Measurements from ENCODE around the gene TENT4A.
A peak's percentile ranks its signal among the peaks of the same experiment; 100 is the strongest.

TENT4A gene

GRCh38 chr5:6730807-6731206, 17.6 kb downstream of the TENT4A start:
- Histone ChIP-seq H3K27ac (ENCODE audit: low read depth, low read length) (no peak overlapping the region), H3K4me3 (ENCODE audit: low read length) (no peak overlapping the region), H3K27me3 (ENCODE audit: control insufficient read depth, insufficient read depth, low read length) (no peaks in the 10 kb centered on the region), H3K4me1 (ENCODE audit: control insufficient read depth, insufficient read depth, low read length) (peaks cover 9% of the 10 kb centered on the region), H3K9ac (ENCODE audit: low read length) (no peak overlapping the region), H3K36me3 (ENCODE audit: control insufficient read depth, insufficient read depth, low read length) (no peaks in the 10 kb centered on the region)

DNA sequence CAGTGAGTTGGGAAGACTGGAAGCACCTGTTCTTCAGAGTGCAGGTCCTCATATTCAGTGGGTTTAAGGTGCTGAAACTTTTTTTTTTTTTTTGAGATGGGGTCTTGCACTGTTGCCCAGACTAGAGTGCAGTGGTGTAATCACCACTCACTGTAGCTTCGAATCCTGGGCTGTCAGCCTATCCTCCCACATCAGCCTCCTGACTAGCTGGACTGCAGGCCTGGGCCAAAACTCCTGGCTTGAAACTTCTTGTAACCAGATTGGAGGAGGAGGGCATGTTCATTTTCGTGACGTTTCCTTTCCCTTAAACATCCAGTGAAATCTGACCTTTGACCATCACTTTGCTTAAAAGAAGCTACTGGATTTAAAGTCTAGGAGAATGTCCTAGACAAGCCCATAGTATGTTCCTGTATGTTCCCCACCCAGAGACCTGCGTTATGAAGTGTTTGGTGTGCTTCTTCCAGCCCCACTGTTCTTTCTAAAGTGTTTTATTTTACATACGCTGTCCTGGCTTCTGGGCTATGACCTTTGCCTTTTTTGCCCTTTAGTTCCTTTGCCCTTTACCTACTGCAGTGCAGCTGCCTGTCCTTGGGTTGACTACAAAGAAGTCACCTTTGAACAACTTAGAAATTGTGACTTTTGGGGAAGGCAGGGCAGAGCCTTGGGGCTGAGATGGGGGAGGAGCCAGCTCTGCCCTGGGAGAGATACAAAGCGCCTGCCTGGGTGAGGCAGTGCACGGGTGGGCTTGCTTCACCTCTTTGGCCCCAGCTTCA, 18.4 kb downstream of the TENT4A start:
- no peaks in the 10 kb centered on the region for H3K36me3 ChIP-seq (ENCODE audit: control insufficient read depth, insufficient read depth, low read length)
- H3K27ac ChIP-seq (ENCODE audit: low read depth, low read length), result no peak overlapping the region
- H3K27me3 ChIP-seq (ENCODE audit: control insufficient read depth, insufficient read depth, low read length), result no peaks in the 10 kb centered on the region
- H3K9ac ChIP-seq (ENCODE audit: low read length), result no peak overlapping the region
- no peak overlapping the region for H3K4me3 ChIP-seq (ENCODE audit: low read length)
- peaks cover 9% of the 10 kb centered on the region for H3K4me1 ChIP-seq (ENCODE audit: control insufficient read depth, insufficient read depth, low read length)

DNA sequence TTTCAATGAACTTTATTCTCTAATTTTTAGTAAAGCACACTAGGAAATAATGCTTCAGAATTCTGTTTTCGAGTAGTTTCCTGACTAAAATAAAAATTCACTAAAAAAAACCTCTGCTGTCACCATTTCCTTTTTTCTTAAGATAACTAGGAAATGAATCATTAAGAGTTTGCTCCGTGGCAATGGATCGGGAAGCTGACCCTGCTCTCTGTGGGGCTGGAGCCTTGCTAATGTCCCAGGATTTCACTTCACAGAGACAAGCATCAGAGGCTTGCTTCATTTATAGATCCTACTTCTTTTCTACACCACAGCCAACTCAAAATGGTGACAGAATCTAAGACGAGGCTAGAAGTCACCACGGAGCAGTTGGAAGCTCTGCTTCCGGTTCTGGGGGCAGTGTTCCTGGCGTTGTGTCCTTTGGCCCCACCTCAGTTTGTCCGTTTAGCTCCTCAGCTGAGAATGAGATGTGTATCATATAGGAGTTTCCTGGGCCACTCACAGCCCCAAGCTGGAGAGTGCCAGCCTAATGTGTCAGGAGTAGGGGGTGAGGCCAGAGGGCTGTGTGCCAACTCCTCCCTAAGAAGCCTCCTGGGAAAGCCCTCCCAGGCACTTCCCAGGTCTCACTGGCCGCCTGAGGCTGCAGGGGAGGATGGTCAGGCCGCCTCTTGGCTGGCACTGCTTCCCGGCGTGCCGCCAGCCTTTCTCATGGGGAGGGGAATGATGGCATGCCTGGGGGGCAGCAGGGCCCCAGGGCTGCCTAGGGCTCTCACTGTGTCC, 19.6 kb downstream of the TENT4A start:
- Histone ChIP-seq H3K36me3 (ENCODE audit: control insufficient read depth, insufficient read depth, low read length) (peaks cover 3% of the 10 kb centered on the region), H3K9ac (ENCODE audit: low read length) (peak overlapping the region; percentile 16), H3K4me3 (ENCODE audit: low read length) (no peak overlapping the region), H3K4me1 (ENCODE audit: control insufficient read depth, insufficient read depth, low read length) (peaks cover 9% of the 10 kb centered on the region), H3K27me3 (ENCODE audit: control insufficient read depth, insufficient read depth, low read length) (no peaks in the 10 kb centered on the region), H3K27ac (ENCODE audit: low read depth, low read length) (no peak overlapping the region)

DNA sequence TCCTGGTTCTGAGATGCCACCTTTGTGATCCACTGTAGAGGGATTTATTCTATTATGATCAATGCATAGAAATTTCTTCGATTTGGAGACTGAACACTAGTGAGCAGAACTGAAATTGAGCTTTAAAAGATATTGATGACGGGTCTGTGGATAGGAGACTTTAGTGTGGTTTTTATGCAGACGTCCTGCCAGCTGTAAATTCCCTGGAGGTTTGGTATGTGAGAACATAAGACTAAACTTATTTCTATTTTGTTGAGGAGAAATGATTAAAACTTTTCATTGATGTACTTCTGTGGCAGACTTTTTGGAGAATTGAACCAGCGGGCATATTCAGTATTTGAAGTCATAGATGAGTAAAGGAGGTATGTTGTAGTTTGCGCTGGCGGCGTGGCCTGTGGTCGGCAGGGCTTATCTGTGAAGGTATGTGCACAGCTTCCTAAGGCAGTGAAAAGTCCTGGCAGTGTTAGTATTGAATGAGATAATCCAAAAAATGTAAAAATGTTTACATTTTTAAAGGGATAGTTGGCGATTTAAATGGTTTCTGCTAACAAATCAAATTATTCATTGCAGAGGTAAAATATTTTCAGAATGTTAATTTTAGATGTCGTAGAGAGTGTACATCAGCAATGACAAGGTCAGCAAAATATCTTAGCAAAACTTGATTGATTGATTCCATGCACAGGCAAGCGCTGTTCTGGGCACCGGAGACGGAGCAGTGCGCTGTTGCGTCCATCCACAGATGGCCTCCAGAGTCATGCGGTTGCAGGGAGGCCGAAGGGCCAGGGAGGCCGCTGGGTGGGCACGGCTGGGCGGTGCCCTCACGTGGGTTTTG, 20.4 kb downstream of the TENT4A start:
- H3K9ac ChIP-seq (ENCODE audit: low read length), result no peak overlapping the region
- H3K27ac ChIP-seq (ENCODE audit: low read depth, low read length), result no peak overlapping the region
- no peaks in the 10 kb centered on the region for H3K27me3 ChIP-seq (ENCODE audit: control insufficient read depth, insufficient read depth, low read length)
- H3K4me1 ChIP-seq (ENCODE audit: control insufficient read depth, insufficient read depth, low read length), result peaks cover 9% of the 10 kb centered on the region
- H3K36me3 ChIP-seq (ENCODE audit: control insufficient read depth, insufficient read depth, low read length), result peaks cover 3% of the 10 kb centered on the region
- no peak overlapping the region for H3K4me3 ChIP-seq (ENCODE audit: low read length)

- Histone ChIP-seq H3K27me3 (ENCODE audit: control insufficient read depth, insufficient read depth, low read length) (no peaks in the 10 kb centered on the region), H3K9ac (ENCODE audit: low read length) (no peak overlapping the region), H3K27ac (ENCODE audit: low read depth, low read length) (no peak overlapping the region), H3K4me1 (ENCODE audit: control insufficient read depth, insufficient read depth, low read length) (peaks cover 9% of the 10 kb centered on the region), H3K36me3 (ENCODE audit: control insufficient read depth, insufficient read depth, low read length) (peaks cover 4% of the 10 kb centered on the region), H3K4me3 (ENCODE audit: low read length) (no peak overlapping the region)
Observed at GRCh38 chr5:6734243-6734700, 21.0 kb downstream of the TENT4A start.

- Histone ChIP-seq H3K27me3 (ENCODE audit: control insufficient read depth, insufficient read depth, low read length) (no peaks in the 10 kb centered on the region), H3K36me3 (ENCODE audit: control insufficient read depth, insufficient read depth, low read length) (peaks cover 9% of the 10 kb centered on the region), H3K9ac (ENCODE audit: low read length) (no peak overlapping the region), H3K4me3 (ENCODE audit: low read length) (no peak overlapping the region), H3K27ac (ENCODE audit: low read depth, low read length) (no peak overlapping the region), H3K4me1 (ENCODE audit: control insufficient read depth, insufficient read depth, low read length) (peaks cover 9% of the 10 kb centered on the region)
Observed at GRCh38 chr5:6734781-6735180, 21.5 kb downstream of the TENT4A start.

GRCh38 chr5:6736106-6736505, 22.9 kb downstream of the TENT4A start:
- H3K9ac ChIP-seq (ENCODE audit: low read length), result no peak overlapping the region
- peaks cover 9% of the 10 kb centered on the region for H3K4me1 ChIP-seq (ENCODE audit: control insufficient read depth, insufficient read depth, low read length)
- H3K4me3 ChIP-seq (ENCODE audit: low read length), result no peak overlapping the region
- no peak overlapping the region for H3K27ac ChIP-seq (ENCODE audit: low read depth, low read length)
- peaks cover 12% of the 10 kb centered on the region for H3K36me3 ChIP-seq (ENCODE audit: control insufficient read depth, insufficient read depth, low read length)
- no peaks in the 10 kb centered on the region for H3K27me3 ChIP-seq (ENCODE audit: control insufficient read depth, insufficient read depth, low read length)

DNA sequence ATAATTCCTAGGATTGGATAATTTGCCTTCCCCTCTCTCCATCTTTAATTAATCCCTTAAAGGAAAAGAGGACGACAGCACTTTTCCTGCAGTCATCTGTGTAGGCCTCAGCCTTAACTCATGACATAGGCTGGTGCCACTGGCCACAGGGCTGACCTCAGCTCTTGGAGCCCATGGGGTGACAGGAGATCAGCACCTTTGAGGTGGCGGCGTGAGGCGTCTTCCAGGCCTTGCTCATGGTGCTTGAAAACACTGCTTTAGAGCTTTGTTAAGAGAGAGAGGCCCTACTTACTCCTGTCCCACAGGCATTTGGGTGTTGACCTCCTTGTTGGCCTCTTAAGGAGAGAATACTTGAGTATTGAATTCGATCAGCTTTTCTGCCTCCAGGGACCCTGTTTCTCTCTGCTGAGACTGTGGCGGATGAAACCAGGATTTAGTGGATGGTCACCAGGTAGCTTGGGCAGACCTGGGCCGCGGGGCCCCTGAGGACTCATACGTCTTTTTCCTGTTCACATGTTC, 23.4 kb downstream of the TENT4A start:
- Histone ChIP-seq H3K9ac (ENCODE audit: low read length) (no peak overlapping the region), H3K4me1 (ENCODE audit: control insufficient read depth, insufficient read depth, low read length) (peaks cover 9% of the 10 kb centered on the region), H3K27ac (ENCODE audit: low read depth, low read length) (no peak overlapping the region), H3K27me3 (ENCODE audit: control insufficient read depth, insufficient read depth, low read length) (no peaks in the 10 kb centered on the region), H3K36me3 (ENCODE audit: control insufficient read depth, insufficient read depth, low read length) (peaks cover 12% of the 10 kb centered on the region), H3K4me3 (ENCODE audit: low read length) (no peak overlapping the region)

GRCh38 chr5:6737043-6737941, 24.1 kb downstream of the TENT4A start:
- Histone ChIP-seq H3K27ac (ENCODE audit: low read depth, low read length) (no peak overlapping the region), H3K4me1 (ENCODE audit: control insufficient read depth, insufficient read depth, low read length) (peaks cover 9% of the 10 kb centered on the region), H3K9ac (ENCODE audit: low read length) (no peak overlapping the region), H3K36me3 (ENCODE audit: control insufficient read depth, insufficient read depth, low read length) (peaks cover 12% of the 10 kb centered on the region), H3K27me3 (ENCODE audit: control insufficient read depth, insufficient read depth, low read length) (no peaks in the 10 kb centered on the region), H3K4me3 (ENCODE audit: low read length) (no peak overlapping the region)

- Histone ChIP-seq H3K27me3 (ENCODE audit: control insufficient read depth, insufficient read depth, low read length) (no peaks in the 10 kb centered on the region), H3K36me3 (ENCODE audit: control insufficient read depth, insufficient read depth, low read length) (peaks cover 18% of the 10 kb centered on the region), H3K9ac (ENCODE audit: low read length) (no peak overlapping the region)
Observed at GRCh38 chr5:6739603-6740002, 26.4 kb downstream of the TENT4A start.

DNA sequence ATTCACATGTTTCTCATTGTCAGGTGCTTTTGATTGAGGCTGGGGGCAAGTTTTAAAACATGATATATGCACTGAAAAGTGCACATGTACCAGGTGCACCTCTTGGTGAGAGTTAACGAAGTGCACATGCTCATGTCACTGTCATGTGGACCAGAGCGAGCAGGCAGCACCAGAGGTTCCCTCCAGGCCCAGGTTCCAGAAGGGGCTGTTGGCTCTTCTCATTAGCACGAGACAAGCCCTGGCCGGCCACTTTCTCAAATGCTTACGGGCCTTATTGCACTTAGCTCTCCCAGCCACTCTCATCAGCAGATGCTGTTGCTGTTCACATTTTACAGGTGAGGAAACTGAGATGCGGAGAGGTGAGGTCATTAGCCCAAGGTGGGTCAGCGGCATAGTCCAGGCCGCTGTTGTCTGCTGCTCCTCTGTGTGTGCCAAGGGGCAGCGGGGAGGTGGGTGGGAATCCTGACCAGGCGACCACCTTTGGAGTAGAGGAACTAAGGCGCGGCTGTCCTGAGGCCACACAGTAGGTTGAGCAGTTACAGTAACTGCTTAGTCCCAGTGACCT, 27.4 kb downstream of the TENT4A start:
- Histone ChIP-seq H3K27me3 (ENCODE audit: control insufficient read depth, insufficient read depth, low read length) (no peaks in the 10 kb centered on the region), H3K9ac (ENCODE audit: low read length) (no peak overlapping the region), H3K36me3 (ENCODE audit: control insufficient read depth, insufficient read depth, low read length) (peaks cover 18% of the 10 kb centered on the region), H3K27ac (ENCODE audit: low read depth, low read length) (no peak overlapping the region), H3K4me1 (ENCODE audit: control insufficient read depth, insufficient read depth, low read length) (no peaks in the 10 kb centered on the region), H3K4me3 (ENCODE audit: low read length) (no peak overlapping the region)

More at GRCh38 chr5:6739603-6740002, 26.4 kb downstream of the TENT4A start:
- no peaks in the 10 kb centered on the region for H3K4me1 ChIP-seq (ENCODE audit: control insufficient read depth, insufficient read depth, low read length)
- H3K27ac ChIP-seq (ENCODE audit: low read depth, low read length), result no peak overlapping the region
- H3K4me3 ChIP-seq (ENCODE audit: low read length), result no peak overlapping the region
